ENCODE results near the gene MGAT3.

DNA sequence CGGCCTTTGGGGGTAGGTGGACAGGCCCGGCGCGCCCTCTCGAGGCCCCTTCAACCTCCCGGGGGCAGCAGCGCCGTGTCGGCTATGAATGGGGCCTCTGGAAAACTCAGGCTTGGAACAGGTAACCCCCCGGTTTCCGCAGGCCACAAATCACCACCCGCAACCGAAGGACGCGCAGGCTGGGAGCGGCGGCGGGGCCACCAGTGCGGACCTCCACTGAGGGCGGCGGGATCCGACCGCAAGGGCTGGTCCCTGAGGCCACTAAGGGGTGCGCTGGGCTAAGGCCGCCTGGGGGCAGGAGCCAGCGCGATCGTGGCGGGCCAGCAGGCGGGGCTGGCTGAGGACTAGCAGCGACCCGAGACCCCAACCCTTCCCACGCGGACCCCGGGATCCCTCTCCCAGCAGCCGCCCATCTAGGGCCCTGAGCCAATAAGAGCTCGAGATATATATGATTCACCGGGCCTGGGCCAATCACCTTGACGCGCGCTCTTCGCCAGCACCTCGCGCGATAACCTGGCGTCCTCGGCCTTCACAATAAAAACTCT is 62.9 kb downstream of the MGAT3 start:
- TF ChIP-seq, protein P1, sequence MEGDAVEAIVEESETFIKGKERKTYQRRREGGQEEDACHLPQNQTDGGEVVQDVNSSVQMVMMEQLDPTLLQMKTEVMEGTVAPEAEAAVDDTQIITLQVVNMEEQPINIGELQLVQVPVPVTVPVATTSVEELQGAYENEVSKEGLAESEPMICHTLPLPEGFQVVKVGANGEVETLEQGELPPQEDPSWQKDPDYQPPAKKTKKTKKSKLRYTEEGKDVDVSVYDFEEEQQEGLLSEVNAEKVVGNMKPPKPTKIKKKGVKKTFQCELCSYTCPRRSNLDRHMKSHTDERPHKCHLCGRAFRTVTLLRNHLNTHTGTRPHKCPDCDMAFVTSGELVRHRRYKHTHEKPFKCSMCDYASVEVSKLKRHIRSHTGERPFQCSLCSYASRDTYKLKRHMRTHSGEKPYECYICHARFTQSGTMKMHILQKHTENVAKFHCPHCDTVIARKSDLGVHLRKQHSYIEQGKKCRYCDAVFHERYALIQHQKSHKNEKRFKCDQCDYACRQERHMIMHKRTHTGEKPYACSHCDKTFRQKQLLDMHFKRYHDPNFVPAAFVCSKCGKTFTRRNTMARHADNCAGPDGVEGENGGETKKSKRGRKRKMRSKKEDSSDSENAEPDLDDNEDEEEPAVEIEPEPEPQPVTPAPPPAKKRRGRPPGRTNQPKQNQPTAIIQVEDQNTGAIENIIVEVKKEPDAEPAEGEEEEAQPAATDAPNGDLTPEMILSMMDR (IDR thresholded peaks at IDR 0.05 in 2 of 3, conservative IDR thresholded peaks at IDR 0.05 in 1 of 3; ENCODE audit: insufficient read depth in 2 of 3, low read depth in 1 of 3, low read length in 3 of 3) = peak; percentile 39 to 55 (median 55); a peak in 5 of 6 replicates
- TF ChIP-seq POLR2AphosphoS5 (IDR thresholded peaks at IDR 0.05; ENCODE audit: control insufficient read depth, insufficient read depth, low read depth, low read length) = 0 out of 2 replicates have a peak, but pooled peaks have one; percentile 42
